ENCODE measurements around the gene CARD11. TPM values are rescaled to one million over a fixed set of nuclear protein-coding genes. Genes with fewer than 3 reads are reported as not detected.

The CARD11 gene
- total and polyA plus RNA-seq, 2 experiments from 2014 or later = 17.7 to 29.0 TPM

DNA sequence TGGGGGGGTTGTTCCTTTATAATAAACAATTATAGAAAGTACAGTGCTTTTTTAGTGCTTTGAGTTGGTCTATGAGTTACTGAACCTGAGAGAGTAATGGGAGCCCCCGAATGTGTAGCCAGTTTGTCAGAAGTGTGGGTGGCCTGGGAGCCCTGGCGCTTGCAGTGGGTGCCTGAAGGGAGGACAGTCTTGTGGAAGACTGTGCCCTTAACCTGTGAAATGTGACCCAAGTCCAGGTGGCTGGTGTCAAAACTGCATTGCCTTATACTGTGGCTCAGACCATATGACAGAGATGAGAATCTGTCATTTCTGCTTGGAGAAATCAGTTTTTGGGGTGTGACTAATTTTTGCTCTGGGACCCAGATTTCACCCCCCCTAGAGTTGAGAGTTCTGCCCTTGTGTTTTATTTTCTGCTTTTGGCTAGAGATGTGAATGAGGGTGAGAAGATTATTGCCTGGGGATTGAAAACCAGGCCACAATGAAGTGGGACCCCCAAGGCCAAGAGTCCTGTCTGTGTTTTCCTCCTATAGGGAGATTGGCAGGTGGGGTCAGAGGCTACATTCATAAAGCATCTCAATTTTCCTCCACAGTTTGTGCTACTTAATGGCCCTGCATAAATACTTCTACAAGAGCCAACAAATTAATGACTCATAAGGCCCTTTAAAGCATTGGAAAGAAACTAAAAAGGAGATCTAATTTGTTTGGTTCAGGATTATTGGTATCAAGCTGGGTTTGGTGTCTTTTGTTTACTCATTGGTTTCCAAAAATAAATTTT lies 24.1 kb upstream of the CARD11 start:
- ATAC-seq (no peak), DNase-seq (ENCODE audit: low spot score) (no peak)
- Histone ChIP-seq H4K20me1 (replicated peaks; ENCODE audit: insufficient read depth) (no peaks in the 10 kb centered on the region), H3K79me2 (replicated peaks; ENCODE audit: insufficient read depth) (no peaks in the 10 kb centered on the region), H2AFZ (no peak overlapping the region), H3K9me2 (ENCODE audit: insufficient read depth) (0 out of 2 replicates have a peak, but pooled peaks cover 7% of the 10 kb centered on the region), H3K4me3 (no peak overlapping the region), H3K4me2 (no peak overlapping the region), H3K27ac (ENCODE audit: low read depth) (no peak overlapping the region), H3K27me3 (ENCODE audit: insufficient read depth) (no peaks in the 10 kb centered on the region), H3F3A (replicated peaks; ENCODE audit: low read depth) (no peaks in the 10 kb centered on the region), H3K36me3 (ENCODE audit: insufficient read depth) (no peaks in the 10 kb centered on the region), H3K4me1 (ENCODE audit: insufficient read depth) (no peaks in the 10 kb centered on the region)
- Mint-ChIP-seq H3K27me3 (ENCODE audit: insufficient read depth, low read depth, poor library complexity) (peaks cover 13% of the 10 kb centered on the region), H3K27ac (no peak overlapping the region), H3K4me1 (peaks cover 14% of the 10 kb centered on the region), H3K9me3 (peaks cover 19% of the 10 kb centered on the region), H3K36me3 (ENCODE audit: low read depth) (peaks cover 9% of the 10 kb centered on the region; the same call in 2 of the 3 replicates), H3K4me3 (no peak overlapping the region)
- TF ChIP-seq EZH2 (IDR thresholded peaks at IDR 0.05; ENCODE audit: low read depth, unreplicated experiment) (no peak), EZH2phosphoT487 (IDR thresholded peaks at IDR 0.05; ENCODE audit: unreplicated experiment) (no peak), NANOG (IDR thresholded peaks at IDR 0.05; ENCODE audit: borderline replicate concordance) (no peak), STAT1 (IDR thresholded peaks at IDR 0.05; ENCODE audit: unreplicated experiment) (no peak), ZNF331 (CRISPR knock-in tag; IDR thresholded peaks at IDR 0.05; ENCODE audit: low read depth) (no peak), JUNB (IDR thresholded peaks at IDR 0.05; ENCODE audit: unreplicated experiment) (no peak), CREB1 (CRISPR knock-in tag; IDR thresholded peaks at IDR 0.05; ENCODE audit: low read depth) (no peak), POLR2AphosphoS5 (IDR thresholded peaks at IDR 0.05; ENCODE audit: low read depth) (no peak), ZNF114 (CRISPR knock-in tag; IDR thresholded peaks at IDR 0.05) (no peak)
- TF ChIP-seq, protein P1, sequence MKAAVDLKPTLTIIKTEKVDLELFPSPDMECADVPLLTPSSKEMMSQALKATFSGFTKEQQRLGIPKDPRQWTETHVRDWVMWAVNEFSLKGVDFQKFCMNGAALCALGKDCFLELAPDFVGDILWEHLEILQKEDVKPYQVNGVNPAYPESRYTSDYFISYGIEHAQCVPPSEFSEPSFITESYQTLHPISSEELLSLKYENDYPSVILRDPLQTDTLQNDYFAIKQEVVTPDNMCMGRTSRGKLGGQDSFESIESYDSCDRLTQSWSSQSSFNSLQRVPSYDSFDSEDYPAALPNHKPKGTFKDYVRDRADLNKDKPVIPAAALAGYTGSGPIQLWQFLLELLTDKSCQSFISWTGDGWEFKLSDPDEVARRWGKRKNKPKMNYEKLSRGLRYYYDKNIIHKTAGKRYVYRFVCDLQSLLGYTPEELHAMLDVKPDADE (IDR thresholded peaks at IDR 0.05) = no peak
- TF ChIP-seq, protein P2, sequence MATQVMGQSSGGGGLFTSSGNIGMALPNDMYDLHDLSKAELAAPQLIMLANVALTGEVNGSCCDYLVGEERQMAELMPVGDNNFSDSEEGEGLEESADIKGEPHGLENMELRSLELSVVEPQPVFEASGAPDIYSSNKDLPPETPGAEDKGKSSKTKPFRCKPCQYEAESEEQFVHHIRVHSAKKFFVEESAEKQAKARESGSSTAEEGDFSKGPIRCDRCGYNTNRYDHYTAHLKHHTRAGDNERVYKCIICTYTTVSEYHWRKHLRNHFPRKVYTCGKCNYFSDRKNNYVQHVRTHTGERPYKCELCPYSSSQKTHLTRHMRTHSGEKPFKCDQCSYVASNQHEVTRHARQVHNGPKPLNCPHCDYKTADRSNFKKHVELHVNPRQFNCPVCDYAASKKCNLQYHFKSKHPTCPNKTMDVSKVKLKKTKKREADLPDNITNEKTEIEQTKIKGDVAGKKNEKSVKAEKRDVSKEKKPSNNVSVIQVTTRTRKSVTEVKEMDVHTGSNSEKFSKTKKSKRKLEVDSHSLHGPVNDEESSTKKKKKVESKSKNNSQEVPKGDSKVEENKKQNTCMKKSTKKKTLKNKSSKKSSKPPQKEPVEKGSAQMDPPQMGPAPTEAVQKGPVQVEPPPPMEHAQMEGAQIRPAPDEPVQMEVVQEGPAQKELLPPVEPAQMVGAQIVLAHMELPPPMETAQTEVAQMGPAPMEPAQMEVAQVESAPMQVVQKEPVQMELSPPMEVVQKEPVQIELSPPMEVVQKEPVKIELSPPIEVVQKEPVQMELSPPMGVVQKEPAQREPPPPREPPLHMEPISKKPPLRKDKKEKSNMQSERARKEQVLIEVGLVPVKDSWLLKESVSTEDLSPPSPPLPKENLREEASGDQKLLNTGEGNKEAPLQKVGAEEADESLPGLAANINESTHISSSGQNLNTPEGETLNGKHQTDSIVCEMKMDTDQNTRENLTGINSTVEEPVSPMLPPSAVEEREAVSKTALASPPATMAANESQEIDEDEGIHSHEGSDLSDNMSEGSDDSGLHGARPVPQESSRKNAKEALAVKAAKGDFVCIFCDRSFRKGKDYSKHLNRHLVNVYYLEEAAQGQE (IDR thresholded peaks at IDR 0.05; ENCODE audit: unreplicated experiment) = no peak
- TF ChIP-seq, protein P3, sequence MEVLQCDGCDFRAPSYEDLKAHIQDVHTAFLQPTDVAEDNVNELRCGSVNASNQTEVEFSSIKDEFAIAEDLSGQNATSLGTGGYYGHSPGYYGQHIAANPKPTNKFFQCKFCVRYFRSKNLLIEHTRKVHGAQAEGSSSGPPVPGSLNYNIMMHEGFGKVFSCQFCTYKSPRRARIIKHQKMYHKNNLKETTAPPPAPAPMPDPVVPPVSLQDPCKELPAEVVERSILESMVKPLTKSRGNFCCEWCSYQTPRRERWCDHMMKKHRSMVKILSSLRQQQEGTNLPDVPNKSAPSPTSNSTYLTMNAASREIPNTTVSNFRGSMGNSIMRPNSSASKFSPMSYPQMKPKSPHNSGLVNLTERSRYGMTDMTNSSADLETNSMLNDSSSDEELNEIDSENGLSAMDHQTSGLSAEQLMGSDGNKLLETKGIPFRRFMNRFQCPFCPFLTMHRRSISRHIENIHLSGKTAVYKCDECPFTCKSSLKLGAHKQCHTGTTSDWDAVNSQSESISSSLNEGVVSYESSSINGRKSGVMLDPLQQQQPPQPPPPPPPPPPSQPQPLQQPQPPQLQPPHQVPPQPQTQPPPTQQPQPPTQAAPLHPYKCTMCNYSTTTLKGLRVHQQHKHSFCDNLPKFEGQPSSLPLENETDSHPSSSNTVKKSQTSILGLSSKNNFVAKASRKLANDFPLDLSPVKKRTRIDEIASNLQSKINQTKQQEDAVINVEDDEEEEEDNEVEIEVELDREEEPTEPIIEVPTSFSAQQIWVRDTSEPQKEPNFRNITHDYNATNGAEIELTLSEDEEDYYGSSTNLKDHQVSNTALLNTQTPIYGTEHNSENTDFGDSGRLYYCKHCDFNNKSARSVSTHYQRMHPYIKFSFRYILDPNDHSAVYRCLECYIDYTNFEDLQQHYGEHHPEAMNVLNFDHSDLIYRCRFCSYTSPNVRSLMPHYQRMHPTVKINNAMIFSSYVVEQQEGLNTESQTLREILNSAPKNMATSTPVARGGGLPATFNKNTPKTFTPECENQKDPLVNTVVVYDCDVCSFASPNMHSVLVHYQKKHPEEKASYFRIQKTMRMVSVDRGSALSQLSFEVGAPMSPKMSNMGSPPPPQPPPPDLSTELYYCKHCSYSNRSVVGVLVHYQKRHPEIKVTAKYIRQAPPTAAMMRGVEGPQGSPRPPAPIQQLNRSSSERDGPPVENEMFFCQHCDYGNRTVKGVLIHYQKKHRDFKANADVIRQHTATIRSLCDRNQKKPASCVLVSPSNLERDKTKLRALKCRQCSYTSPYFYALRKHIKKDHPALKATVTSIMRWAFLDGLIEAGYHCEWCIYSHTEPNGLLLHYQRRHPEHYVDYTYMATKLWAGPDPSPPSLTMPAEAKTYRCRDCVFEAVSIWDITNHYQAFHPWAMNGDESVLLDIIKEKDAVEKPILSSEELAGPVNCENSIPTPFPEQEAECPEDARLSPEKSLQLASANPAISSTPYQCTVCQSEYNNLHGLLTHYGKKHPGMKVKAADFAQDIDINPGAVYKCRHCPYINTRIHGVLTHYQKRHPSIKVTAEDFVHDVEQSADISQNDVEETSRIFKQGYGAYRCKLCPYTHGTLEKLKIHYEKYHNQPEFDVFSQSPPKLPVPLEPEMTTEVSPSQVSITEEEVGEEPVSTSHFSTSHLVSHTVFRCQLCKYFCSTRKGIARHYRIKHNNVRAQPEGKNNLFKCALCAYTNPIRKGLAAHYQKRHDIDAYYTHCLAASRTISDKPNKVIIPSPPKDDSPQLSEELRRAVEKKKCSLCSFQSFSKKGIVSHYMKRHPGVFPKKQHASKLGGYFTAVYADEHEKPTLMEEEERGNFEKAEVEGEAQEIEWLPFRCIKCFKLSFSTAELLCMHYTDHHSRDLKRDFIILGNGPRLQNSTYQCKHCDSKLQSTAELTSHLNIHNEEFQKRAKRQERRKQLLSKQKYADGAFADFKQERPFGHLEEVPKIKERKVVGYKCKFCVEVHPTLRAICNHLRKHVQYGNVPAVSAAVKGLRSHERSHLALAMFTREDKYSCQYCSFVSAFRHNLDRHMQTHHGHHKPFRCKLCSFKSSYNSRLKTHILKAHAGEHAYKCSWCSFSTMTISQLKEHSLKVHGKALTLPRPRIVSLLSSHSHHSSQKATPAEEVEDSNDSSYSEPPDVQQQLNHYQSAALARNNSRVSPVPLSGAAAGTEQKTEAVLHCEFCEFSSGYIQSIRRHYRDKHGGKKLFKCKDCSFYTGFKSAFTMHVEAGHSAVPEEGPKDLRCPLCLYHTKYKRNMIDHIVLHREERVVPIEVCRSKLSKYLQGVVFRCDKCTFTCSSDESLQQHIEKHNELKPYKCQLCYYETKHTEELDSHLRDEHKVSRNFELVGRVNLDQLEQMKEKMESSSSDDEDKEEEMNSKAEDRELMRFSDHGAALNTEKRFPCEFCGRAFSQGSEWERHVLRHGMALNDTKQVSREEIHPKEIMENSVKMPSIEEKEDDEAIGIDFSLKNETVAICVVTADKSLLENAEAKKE (CRISPR knock-in tag; IDR thresholded peaks at IDR 0.05) = no peak
- TF ChIP-seq, protein P4, sequence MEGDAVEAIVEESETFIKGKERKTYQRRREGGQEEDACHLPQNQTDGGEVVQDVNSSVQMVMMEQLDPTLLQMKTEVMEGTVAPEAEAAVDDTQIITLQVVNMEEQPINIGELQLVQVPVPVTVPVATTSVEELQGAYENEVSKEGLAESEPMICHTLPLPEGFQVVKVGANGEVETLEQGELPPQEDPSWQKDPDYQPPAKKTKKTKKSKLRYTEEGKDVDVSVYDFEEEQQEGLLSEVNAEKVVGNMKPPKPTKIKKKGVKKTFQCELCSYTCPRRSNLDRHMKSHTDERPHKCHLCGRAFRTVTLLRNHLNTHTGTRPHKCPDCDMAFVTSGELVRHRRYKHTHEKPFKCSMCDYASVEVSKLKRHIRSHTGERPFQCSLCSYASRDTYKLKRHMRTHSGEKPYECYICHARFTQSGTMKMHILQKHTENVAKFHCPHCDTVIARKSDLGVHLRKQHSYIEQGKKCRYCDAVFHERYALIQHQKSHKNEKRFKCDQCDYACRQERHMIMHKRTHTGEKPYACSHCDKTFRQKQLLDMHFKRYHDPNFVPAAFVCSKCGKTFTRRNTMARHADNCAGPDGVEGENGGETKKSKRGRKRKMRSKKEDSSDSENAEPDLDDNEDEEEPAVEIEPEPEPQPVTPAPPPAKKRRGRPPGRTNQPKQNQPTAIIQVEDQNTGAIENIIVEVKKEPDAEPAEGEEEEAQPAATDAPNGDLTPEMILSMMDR (conservative IDR thresholded peaks at IDR 0.05; ENCODE audit: low read depth in 2 of 2) = no peak
